CD14-positive monocyte (primary cell): Measurements from ENCODE around the gene ZNF423. TPM values are rescaled to one million over a fixed set of nuclear protein-coding genes. Genes with fewer than 3 reads are reported as not detected.

Experiments used
- DNase-seq, 3 donors: peaks; one replicate each; pipeline ENCODE4 v3.0.0-alpha.2; 2011 to 2022
- H2AFZ ChIP-seq: 2 replicates; pipeline ENCODE4 v1.6.0; 2012; ENCODE audit warnings: mild to moderate bottlenecking, low read depth, low read length, inconsistent platforms; ENCODE audit not compliant: insufficient read depth, poor library complexity, severe bottlenecking
- H3K27ac ChIP-seq, 2 donors: 1 replicate in 1 of 2; 2 replicates in 1 of 2; pipeline ENCODE4 v1.5.1; 2012 to 2013; ENCODE audit warnings: low read length in 2 of 2, control low read depth in 1 of 2, inconsistent platforms in 1 of 2, low read depth in 1 of 2, mild to moderate bottlenecking in 1 of 2
- H3K27me3 ChIP-seq, 2 donors: one replicate each; pipeline versions ENCODE4 v1.6.0 to v1.6.1; 2011 to 2013; ENCODE audit warnings: low read length in 2 of 2; ENCODE audit not compliant: control insufficient read depth in 2 of 2, insufficient read depth in 2 of 2
- H3K36me3 ChIP-seq, 2 donors: replicated peaks in 1 of 2; 1 replicate in 1 of 2; 2 replicates in 1 of 2; pipeline versions ENCODE4 v1.5.1 to v1.6.1; 2012 to 2013; ENCODE audit warnings: low read length in 2 of 2, control low read depth in 1 of 2, inconsistent platforms in 1 of 2, mild to moderate bottlenecking in 1 of 2; ENCODE audit not compliant: insufficient read depth in 2 of 2, control insufficient read depth in 1 of 2
- H3K4me1 ChIP-seq, 2 donors: 1 replicate in 1 of 2; 2 replicates in 1 of 2; pipeline versions ENCODE4 v1.5.1 to v1.6.1; 2012 to 2013; ENCODE audit warnings: low read length in 2 of 2, control low read depth in 1 of 2, inconsistent platforms in 1 of 2, mild to moderate bottlenecking in 1 of 2, moderate library complexity in 1 of 2; ENCODE audit not compliant: insufficient read depth in 2 of 2, control insufficient read depth in 1 of 2
- H3K4me2 ChIP-seq: replicated peaks from 2 replicates; pipeline ENCODE3; 2012; ENCODE audit warnings: low read length, moderate library complexity, mild to moderate bottlenecking; ENCODE audit not compliant: poor library complexity, severe bottlenecking; ENCODE audit errors: extremely low read depth
- H3K4me3 ChIP-seq, 3 experiments: fragments of 200-600 bp in 1 of 3; sonication (generic) in 1 of 3; replicated peaks in 1 of 3; 1 replicate in 2 of 3; 2 replicates in 1 of 3; pipeline ENCODE4 v1.5.1; 2011 to 2013; ENCODE audit warnings: low read length in 3 of 3, mild to moderate bottlenecking in 3 of 3, control low read depth in 2 of 3, low read depth in 2 of 3, inconsistent platforms in 1 of 3, moderate library complexity in 1 of 3
- H3K79me2 ChIP-seq: 2 replicates; pipeline ENCODE4 v1.6.0; 2012; ENCODE audit warnings: mild to moderate bottlenecking, control low read depth, inconsistent platforms, low read length, moderate library complexity; ENCODE audit not compliant: insufficient read depth
- H3K9ac ChIP-seq: 2 replicates; pipeline ENCODE4 v1.6.0; 2017; ENCODE audit warnings: low read length, mild to moderate bottlenecking; ENCODE audit not compliant: insufficient read depth, poor library complexity, severe bottlenecking
- H3K9me3 ChIP-seq, 2 donors: replicated peaks in 1 of 2; 1 replicate in 1 of 2; 2 replicates in 1 of 2; pipeline versions ENCODE4 v1.5.1 to v1.6.1; 2012 to 2013; ENCODE audit warnings: low read length in 2 of 2, control low read depth in 1 of 2; ENCODE audit not compliant: control insufficient read depth in 1 of 2, insufficient read depth in 1 of 2
- H4K20me1 ChIP-seq: 2 replicates; pipeline ENCODE4 v1.6.0; 2012; ENCODE audit warnings: mild to moderate bottlenecking, low read length, control low read depth, moderate library complexity; ENCODE audit not compliant: insufficient read depth
- H3K27ac Mint-ChIP-seq, 7 donors: one replicate each; pipeline ENCODE4 v1.8.0; 2020; ENCODE audit warnings: mild to moderate bottlenecking in 7 of 7, mixed read lengths in 7 of 7, moderate library complexity in 6 of 7, inconsistent platforms in 2 of 7
- H3K27me3 Mint-ChIP-seq, 3 donors: one replicate each; pipeline ENCODE4 v1.8.0; 2021 to 2022; ENCODE audit warnings: low read depth in 3 of 3, mild to moderate bottlenecking in 3 of 3, mixed read lengths in 3 of 3, moderate library complexity in 3 of 3, inconsistent platforms in 1 of 3
- H3K36me3 Mint-ChIP-seq, 2 donors: one replicate each; pipeline ENCODE4 v1.8.0; 2020; ENCODE audit warnings: mixed read lengths in 2 of 2, inconsistent platforms in 1 of 2, mild to moderate bottlenecking in 1 of 2
- H3K4me1 Mint-ChIP-seq: one replicate; pipeline ENCODE4 v1.8.0; 2020; ENCODE audit warnings: mild to moderate bottlenecking, mixed read lengths
- H3K4me3 Mint-ChIP-seq, 2 donors: one replicate each; pipeline ENCODE4 v1.8.0; 2020; ENCODE audit warnings: mild to moderate bottlenecking in 2 of 2, mixed read lengths in 2 of 2, moderate library complexity in 1 of 2
- H3K9me3 Mint-ChIP-seq, 7 donors: one replicate each; pipeline ENCODE4 v1.8.0; 2020 to 2022; ENCODE audit warnings: mixed read lengths in 7 of 7, mild to moderate bottlenecking in 6 of 7, moderate library complexity in 6 of 7, inconsistent platforms in 2 of 7
- WGBS: methylation state at CpG from one replicate; pipeline ENCODE4 v1.1.5; 2013; ENCODE audit warnings: missing lambda C conversion rate; ENCODE audit not compliant: insufficient coverage; 5-methylcytosine and 5-hydroxymethylcytosine counted together
- intact Hi-C, 2 donors: fragments of 100-400 bp; cut with micrococcal nuclease; formaldehyde crosslinking; loops; one replicate each; pipeline versions ENCODE4 v1.15.0 to v1.15.1; 2023
- polyA plus RNA-seq, 3 donors: library from polyadenylated mRNA; depleted of rRNA in 1 of 3; unstranded in 2 of 3; stranded (reverse) in 1 of 3; fragments of 300-500 nt in 2 of 3; fragments of >200 nt in 1 of 3; fragmentation: Illumina TruSeq in 2 of 3; gene quantifications; 1 replicate in 2 of 3; 2 replicates in 1 of 3; pipeline ENCODE4 v1.2.3, GENCODE V29; 2012 to 2021
- TF ChIP-seq, protein P1 (sequence below): fragments of 200-600 bp; IDR thresholded peaks from one replicate; pipeline ENCODE4 v1.8.0; 2022; ENCODE audit warnings: antibody characterized with exemption, mild to moderate bottlenecking

The ZNF423 gene
- polyA plus RNA-seq, 3 donors: not detected

DNA sequence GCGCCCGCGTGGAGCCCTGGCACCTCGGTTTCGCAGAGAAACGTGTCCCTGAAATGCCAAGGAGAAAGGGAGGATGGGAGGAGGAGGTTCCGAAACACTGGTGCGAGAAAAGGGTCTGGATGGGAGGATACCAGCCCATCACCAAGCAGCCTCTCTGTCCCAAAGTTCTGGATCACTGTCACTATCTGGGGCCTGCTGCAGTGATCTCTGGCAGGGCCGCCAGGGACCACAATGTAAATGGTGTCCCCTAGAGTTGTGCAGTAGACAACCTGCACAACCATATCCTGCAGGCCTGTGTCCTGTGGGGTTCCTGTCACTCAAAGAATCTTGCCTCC is 253.0 kb downstream of the ZNF423 start:
- Mint-ChIP-seq H3K36me3 (no peaks in the 10 kb centered on the region), H3K27me3 (peaks cover 0 to 5% (median 4%) of the 10 kb centered on the region in 3 donors), H3K4me1 (no peaks in the 10 kb centered on the region), H3K9me3 (no peaks in the 10 kb centered on the region), H3K4me3 (no peak overlapping the region), H3K27ac (no peak overlapping the region)
- Histone ChIP-seq H2AFZ (no peak overlapping the region), H3K4me3 (no peak overlapping the region), H3K9me3 (no peaks in the 10 kb centered on the region), H3K27me3 (no peaks in the 10 kb centered on the region), H4K20me1 (no peaks in the 10 kb centered on the region), H3K9ac (no peak overlapping the region), H3K27ac (no peak overlapping the region), H3K4me1 (no peaks in the 10 kb centered on the region), H3K36me3 (no peaks in the 10 kb centered on the region), H3K4me2 (no peak overlapping the region), H3K79me2 (no peaks in the 10 kb centered on the region)
- TF ChIP-seq, protein P1, sequence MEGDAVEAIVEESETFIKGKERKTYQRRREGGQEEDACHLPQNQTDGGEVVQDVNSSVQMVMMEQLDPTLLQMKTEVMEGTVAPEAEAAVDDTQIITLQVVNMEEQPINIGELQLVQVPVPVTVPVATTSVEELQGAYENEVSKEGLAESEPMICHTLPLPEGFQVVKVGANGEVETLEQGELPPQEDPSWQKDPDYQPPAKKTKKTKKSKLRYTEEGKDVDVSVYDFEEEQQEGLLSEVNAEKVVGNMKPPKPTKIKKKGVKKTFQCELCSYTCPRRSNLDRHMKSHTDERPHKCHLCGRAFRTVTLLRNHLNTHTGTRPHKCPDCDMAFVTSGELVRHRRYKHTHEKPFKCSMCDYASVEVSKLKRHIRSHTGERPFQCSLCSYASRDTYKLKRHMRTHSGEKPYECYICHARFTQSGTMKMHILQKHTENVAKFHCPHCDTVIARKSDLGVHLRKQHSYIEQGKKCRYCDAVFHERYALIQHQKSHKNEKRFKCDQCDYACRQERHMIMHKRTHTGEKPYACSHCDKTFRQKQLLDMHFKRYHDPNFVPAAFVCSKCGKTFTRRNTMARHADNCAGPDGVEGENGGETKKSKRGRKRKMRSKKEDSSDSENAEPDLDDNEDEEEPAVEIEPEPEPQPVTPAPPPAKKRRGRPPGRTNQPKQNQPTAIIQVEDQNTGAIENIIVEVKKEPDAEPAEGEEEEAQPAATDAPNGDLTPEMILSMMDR: no peak
- WGBS: 100% methylated on average over 2 of the region's 9 CpGs
- intact Hi-C loops: no loop called here
- no peak for DNase-seq

DNA sequence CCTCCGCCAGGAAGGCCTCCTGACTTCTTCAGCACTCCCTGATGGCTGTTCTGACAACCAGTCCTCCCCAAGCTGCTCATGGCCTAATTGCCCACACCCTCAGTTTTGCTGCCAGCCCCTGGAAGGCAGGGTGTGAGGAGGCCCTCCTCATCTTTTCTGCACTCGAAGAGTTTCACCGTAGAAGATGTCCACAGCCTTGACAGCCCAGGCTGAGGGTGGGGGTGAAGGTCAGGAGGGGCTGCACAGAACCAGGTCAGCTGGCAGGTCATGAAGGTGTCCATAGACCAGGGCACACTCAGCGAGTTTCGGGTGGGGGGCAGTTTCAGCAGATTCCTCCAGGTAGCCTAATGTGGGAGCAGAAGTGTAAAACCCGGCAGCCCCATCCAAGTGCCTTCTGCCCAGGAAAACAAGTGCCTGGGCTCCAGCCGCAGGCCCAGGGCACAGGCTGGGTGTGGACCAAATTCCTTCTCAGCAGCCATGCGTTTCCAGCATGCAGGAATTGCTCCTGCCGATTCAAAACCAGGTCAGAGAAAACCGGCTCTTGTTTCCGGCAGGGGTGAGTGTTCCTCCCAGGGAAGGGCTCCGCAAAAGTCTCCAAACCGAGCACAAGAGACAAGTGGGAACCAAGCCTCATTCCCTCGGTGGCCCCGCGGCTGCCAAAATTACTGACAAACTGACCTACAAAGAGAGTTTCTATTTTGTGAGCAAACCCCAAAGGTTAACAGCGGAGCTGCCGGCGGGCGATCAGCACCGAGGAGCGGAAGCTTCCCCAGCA is 253.5 kb downstream of the ZNF423 start:
- Histone ChIP-seq H2AFZ (no peak overlapping the region), H3K79me2 (no peaks in the 10 kb centered on the region), H4K20me1 (no peaks in the 10 kb centered on the region), H3K27me3 (no peaks in the 10 kb centered on the region), H3K4me2 (no peak overlapping the region), H3K36me3 (no peaks in the 10 kb centered on the region), H3K9ac (no peak overlapping the region), H3K4me3 (no peak overlapping the region), H3K9me3 (no peaks in the 10 kb centered on the region), H3K4me1 (no peaks in the 10 kb centered on the region), H3K27ac (no peak overlapping the region)
- no peaks in the 10 kb centered on the region for H3K36me3 Mint-ChIP-seq
- H3K27me3 Mint-ChIP-seq: peaks cover 0 to 4% (median 3%) of the 10 kb centered on the region in 3 donors
- no peak overlapping the region for H3K27ac Mint-ChIP-seq
- no peak overlapping the region for H3K4me3 Mint-ChIP-seq
- H3K9me3 Mint-ChIP-seq: no peaks in the 10 kb centered on the region
- H3K4me1 Mint-ChIP-seq: no peaks in the 10 kb centered on the region
- DNase-seq: no peak
- TF ChIP-seq, protein P1: no peak
- 90% methylated on average over 22 of the region's 22 CpGs for WGBS
- intact Hi-C loops: no loop called here
